Nephron progenitor cell (in vitro differentiated cells): Measurements from ENCODE around the gene FUCA2.

Experiments
- DNase-seq: peaks from one replicate; pipeline ENCODE4 v3.0.0; 2021
- H3K27ac Mint-ChIP-seq: 2 replicates; pipeline ENCODE4 v1.8.0; 2021; ENCODE audit warnings: mild to moderate bottlenecking, moderate library complexity, mixed read lengths
- H3K27me3 Mint-ChIP-seq: 2 replicates; pipeline ENCODE4 v1.8.0; 2021; ENCODE audit warnings: mild to moderate bottlenecking, low read depth, mixed read lengths; ENCODE audit not compliant: poor library complexity
- H3K36me3 Mint-ChIP-seq: 2 replicates; pipeline ENCODE4 v1.8.0; 2021; ENCODE audit warnings: low read depth, mixed read lengths
- H3K4me1 Mint-ChIP-seq: 2 replicates; pipeline ENCODE4 v1.8.0; 2021; ENCODE audit warnings: mixed read lengths
- H3K4me3 Mint-ChIP-seq: 2 replicates; pipeline ENCODE4 v1.8.0; 2021; ENCODE audit warnings: mild to moderate bottlenecking, moderate library complexity, mixed read lengths
- H3K9me3 Mint-ChIP-seq: 2 replicates; pipeline ENCODE4 v1.8.0; 2021; ENCODE audit warnings: mild to moderate bottlenecking, moderate library complexity, mixed read lengths
- TF ChIP-seq, protein P1 (sequence below): fragments of 200-600 bp; sonication (generic); IDR thresholded peaks from 2 replicates; pipeline ENCODE4 v1.5.0; 2021; ENCODE audit warnings: antibody characterized with exemption

FUCA2 gene

DNA sequence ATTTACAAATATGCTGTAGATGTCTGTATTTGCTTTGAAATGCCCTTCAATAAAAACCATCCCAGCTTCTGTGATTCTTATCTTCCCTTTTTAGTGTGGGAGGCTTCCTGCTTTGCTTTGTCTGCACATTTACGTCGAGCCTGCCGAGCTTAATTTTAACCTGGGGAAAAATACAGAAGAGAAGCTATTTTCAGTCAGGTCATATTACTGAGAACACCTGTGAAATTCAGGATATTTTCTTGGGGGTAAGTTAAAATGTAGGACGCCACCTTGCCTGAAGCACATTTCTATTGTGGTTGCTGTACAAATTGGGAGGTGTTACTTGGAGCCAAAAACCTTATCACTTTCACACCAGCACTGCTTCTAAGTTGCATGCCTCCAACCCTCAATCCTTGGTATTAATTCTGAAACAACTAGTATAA is 43.6 kb upstream of the FUCA2 start:
- H3K27me3 Mint-ChIP-seq: peaks cover 4% of the 10 kb centered on the region
- H3K27ac Mint-ChIP-seq: peak overlapping the region; percentile 54
- no peak overlapping the region for H3K4me3 Mint-ChIP-seq

DNA sequence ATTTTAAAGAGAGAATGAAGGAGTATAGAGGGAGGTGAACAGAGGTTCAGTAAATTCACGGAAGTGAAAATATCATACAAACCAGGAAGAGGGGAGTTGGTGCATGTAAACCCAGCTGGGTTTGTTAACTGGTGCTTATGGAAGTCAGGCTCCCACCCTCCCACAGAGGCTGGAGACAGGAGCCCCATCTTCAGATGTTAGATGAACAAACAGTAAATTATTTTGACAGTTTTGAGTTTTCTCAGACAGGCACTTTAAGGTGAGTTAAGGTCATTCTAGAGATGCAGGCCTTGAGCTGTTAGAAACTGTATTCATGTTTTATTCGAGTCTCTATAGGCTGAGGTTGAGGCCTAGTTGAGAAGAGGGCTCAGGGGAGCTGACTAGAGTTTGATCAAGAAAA is 41.8 kb upstream of the FUCA2 start:
- Mint-ChIP-seq H3K27me3 (peaks cover 4% of the 10 kb centered on the region), H3K4me3 (no peak overlapping the region), H3K27ac (no peak overlapping the region), H3K4me1 (peaks cover 72% of the 10 kb centered on the region), H3K9me3 (no peaks in the 10 kb centered on the region), H3K36me3 (no peaks in the 10 kb centered on the region)
- TF ChIP-seq, protein P1, sequence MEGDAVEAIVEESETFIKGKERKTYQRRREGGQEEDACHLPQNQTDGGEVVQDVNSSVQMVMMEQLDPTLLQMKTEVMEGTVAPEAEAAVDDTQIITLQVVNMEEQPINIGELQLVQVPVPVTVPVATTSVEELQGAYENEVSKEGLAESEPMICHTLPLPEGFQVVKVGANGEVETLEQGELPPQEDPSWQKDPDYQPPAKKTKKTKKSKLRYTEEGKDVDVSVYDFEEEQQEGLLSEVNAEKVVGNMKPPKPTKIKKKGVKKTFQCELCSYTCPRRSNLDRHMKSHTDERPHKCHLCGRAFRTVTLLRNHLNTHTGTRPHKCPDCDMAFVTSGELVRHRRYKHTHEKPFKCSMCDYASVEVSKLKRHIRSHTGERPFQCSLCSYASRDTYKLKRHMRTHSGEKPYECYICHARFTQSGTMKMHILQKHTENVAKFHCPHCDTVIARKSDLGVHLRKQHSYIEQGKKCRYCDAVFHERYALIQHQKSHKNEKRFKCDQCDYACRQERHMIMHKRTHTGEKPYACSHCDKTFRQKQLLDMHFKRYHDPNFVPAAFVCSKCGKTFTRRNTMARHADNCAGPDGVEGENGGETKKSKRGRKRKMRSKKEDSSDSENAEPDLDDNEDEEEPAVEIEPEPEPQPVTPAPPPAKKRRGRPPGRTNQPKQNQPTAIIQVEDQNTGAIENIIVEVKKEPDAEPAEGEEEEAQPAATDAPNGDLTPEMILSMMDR: no peak
- no peak for DNase-seq

More for the DNA sequence above, 43.6 kb upstream of the FUCA2 start:
- Mint-ChIP-seq H3K4me1 (peaks cover 74% of the 10 kb centered on the region), H3K36me3 (no peaks in the 10 kb centered on the region), H3K9me3 (no peaks in the 10 kb centered on the region)
- no peak for DNase-seq
- TF ChIP-seq, protein P1: no peak

DNA sequence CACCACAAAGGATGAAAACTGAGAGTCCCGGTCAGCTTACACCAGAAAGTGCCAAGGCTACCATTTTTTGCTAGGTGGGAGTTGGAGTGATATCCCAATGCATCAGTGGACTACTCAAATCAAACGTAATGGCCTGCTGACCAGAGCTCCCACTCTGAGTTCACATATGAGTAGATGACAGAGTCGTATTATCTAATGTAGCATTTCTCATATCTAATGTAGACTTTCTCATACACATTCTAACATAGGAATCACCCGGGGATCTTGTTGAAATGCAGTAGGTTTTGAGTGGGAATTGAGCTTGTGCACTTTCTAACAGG is 38.4 kb upstream of the FUCA2 start:
- H3K27me3 Mint-ChIP-seq: peaks cover 4% of the 10 kb centered on the region
- no peak overlapping the region for H3K27ac Mint-ChIP-seq
- no peaks in the 10 kb centered on the region for H3K36me3 Mint-ChIP-seq
- TF ChIP-seq, protein P1: no peak
- H3K9me3 Mint-ChIP-seq: no peaks in the 10 kb centered on the region
- peaks cover 43% of the 10 kb centered on the region for H3K4me1 Mint-ChIP-seq
- no peak overlapping the region for H3K4me3 Mint-ChIP-seq
- no peak for DNase-seq

DNA sequence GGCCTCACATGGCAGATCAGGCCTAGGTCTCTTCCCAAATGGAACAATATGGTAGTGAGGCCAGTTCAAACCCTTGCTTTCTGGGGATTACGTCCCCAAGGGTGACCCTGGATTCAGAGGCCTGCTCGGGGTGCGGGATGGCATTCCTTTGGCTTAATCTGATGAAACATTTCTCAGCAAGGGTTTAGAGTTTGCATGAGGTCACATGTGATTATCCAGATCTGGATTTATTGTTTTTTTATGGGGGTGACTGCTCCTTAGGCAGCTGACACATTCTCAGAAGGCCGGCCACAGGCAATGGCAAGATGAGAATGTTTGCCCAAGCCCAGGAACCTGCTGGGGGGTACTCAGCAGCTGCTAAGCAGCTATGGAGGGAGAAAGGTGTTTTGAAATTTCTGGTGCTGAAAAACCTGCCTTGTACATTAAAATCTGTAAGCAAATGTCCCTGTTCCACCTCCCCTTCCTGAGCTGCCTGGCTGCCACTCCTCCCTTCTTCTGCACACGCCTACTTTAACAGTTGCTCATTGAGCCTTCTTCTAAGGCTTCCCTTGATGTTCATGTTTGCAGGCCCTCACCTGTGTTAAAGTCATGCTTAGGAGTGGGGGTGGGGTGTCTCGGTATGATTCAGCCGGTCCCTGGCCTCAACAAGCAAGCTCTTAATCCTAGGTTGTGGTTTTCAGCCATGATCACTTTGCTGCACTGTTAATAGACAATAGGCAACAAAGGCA is 37.9 kb upstream of the FUCA2 start:
- Mint-ChIP-seq H3K9me3 (no peaks in the 10 kb centered on the region), H3K4me1 (peaks cover 38% of the 10 kb centered on the region)
- TF ChIP-seq, protein P1: no peak

DNA sequence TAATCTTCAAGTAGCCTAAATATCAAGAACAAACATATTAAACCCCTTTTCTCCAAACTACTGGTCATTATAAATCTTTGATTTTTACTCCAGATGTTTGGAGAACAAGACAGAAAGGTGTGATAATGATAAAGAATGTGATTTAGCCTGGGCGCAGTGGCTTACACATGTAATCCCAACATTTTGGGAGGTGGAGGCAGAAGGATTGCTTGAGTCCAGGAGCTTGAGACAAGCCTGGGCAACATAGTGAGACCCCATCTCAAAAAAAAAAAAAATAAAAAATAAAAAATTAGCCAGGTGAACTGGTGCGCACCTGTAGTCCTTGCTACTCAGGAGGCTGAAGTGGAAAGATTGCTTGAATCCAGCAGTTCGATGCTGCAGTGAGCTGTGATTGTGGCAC is 35.1 kb upstream of the FUCA2 start:
- Mint-ChIP-seq H3K36me3 (no peaks in the 10 kb centered on the region), H3K27ac (no peak overlapping the region), H3K4me1 (peaks cover 24% of the 10 kb centered on the region), H3K4me3 (no peak overlapping the region), H3K9me3 (no peaks in the 10 kb centered on the region), H3K27me3 (peaks cover 4% of the 10 kb centered on the region)
- TF ChIP-seq, protein P1: no peak
- DNase-seq: no peak

More for the DNA sequence above, 37.9 kb upstream of the FUCA2 start:
- Mint-ChIP-seq H3K27me3 (peaks cover 4% of the 10 kb centered on the region), H3K36me3 (no peaks in the 10 kb centered on the region), H3K27ac (no peak overlapping the region), H3K4me3 (no peak overlapping the region)
- DNase-seq: no peak

DNA sequence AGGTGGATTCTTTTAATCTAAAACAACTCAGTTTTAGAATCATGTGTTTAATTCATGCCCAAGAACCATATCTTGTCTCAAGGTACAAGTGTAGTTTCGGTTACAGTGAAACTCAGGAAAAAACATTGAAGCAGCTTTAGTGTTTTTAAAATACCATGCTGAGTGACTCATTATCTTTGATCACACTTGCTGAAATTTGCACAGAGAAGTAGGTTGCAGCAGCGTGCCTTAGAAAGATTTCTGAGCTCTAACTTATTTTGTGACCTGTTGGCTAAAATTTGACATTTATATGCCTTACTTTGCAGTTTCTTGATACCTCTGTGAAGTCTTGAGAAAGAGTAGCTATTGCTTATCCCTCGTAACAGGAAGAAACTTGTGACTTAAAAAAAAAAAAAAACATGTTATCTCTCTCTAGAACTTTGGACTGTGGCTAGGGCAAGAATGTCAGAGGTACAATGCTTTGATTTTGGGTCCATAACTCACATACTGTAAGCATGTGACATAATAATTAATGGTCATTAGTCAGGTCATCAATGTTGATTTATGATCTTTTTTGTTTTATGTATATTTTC is 34.5 kb upstream of the FUCA2 start:
- no peaks in the 10 kb centered on the region for H3K9me3 Mint-ChIP-seq
- no peak for DNase-seq

More for the DNA sequence above, 34.5 kb upstream of the FUCA2 start:
- TF ChIP-seq, protein P1: no peak
- no peak overlapping the region for H3K4me3 Mint-ChIP-seq
- peaks cover 4% of the 10 kb centered on the region for H3K27me3 Mint-ChIP-seq
- H3K4me1 Mint-ChIP-seq: peaks cover 24% of the 10 kb centered on the region
- H3K36me3 Mint-ChIP-seq: no peaks in the 10 kb centered on the region
- H3K27ac Mint-ChIP-seq: no peak overlapping the region
